GM21737 (cell line): ENCODE measurements around the gene PSMB1.
A peak's percentile ranks its signal among the peaks of the same experiment; 100 is the strongest.

ENCODE experiments used
- ATAC-seq: cut with Tn5 transposase; IDR thresholded peaks from one replicate; pipeline ENCODE4 v1.9.1; 2021; ENCODE audit warnings: mild to moderate bottlenecking, moderate library complexity; ENCODE audit not compliant: unreplicated experiment

PSMB1 gene

DNA sequence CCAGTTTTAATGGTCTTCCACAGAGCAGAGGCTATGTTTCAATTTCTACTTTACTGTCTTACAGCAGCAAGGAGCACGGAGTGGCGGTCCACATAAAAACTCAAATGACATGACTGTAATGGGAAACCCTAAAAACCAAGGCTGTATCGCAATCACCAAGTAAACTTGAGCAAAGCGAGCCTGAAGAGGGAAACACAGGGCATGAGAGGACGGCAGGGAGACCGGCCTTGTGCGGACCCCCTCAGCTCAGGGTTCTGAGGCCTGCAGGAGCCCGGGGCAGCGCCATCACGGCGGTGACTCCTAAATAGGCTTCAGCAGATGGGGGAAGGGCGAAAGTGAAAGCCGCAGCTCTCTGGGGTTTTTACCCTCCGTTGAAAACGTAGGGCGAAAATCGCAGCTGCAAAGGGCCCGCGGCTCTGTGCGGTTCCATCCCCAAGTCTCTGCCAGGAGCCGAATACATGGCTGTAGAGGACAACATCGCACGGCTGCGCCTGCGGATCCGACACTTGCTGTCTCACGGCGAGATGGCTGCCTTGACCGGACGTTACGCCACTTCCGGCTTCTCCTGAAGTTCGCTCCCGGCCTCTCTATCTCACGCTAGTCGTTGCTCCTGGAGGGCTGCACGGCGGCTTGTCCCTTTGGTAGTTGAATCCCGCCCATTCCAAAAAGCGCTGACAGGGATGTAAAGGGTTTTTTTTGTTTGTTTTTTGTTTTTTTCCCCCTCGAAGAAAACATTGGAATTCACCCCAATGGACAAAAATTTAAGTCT, at the start of gene PSMB1:
TSS of gene PSMB1 (minus strand) at position 543 of the 769 bp plus-strand sequence. CDS start at position 478, 65 bp downstream.
- peak; percentile 45 for ATAC-seq

DNA sequence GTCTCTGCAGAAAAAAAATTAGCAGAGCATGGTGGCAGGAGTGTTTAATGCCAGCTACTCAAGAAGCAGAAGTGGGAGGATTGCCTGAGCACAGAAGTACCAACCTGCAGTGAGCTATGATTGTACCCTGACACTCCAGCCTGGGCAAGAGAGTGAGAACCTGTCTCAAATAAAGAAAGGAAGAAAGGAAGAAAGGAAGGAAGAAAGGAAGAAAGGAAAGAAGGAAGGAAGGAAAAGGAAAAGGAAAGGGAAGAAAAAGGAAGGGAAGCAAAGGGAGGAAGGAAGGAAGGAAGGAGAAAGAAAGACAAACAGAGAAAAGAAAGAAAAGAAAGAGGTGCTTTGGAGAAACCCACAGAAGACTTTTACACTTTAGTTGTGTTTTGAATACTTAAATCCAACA, 44.2 kb upstream of the PSMB1 start:
- no peak for ATAC-seq

DNA sequence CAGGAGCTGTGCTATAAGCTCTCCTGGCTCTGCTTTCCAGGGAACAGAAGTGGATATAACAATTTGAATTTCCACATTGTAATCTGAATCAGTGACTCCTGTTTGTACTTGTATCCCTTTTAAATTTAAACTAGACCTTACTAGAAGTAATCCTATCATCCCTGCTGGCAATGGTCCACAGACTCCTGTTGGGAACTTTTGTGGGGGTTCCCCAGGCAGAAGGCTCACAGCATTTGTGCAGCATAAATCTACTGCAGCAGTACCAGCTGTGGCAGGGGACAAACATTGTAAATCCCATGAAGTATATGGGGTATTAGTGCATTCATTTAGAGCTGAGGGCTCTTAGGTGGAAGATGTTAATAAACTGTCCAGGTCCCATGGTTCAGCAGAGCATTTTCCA, 43.3 kb upstream of the PSMB1 start:
- ATAC-seq: no peak

DNA sequence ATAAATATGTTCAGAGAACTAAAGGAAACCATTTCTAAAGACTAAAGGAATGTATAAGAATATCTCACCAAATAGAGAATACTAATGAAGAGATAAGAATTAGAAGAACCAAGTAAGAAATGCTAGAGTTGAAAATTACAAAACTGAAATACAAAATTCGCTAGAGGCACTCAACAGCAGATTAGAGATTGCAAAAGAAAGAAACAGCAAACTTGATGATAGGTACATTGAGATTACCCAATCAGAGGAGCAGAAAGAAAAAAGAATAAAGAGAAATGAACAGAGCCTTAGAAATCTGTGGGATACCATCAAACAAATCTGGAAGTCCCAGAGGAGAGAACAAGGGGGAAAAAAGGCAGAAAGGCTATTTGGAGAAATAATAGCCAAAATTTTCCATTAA, 37.6 kb upstream of the PSMB1 start:
- no peak for ATAC-seq

DNA sequence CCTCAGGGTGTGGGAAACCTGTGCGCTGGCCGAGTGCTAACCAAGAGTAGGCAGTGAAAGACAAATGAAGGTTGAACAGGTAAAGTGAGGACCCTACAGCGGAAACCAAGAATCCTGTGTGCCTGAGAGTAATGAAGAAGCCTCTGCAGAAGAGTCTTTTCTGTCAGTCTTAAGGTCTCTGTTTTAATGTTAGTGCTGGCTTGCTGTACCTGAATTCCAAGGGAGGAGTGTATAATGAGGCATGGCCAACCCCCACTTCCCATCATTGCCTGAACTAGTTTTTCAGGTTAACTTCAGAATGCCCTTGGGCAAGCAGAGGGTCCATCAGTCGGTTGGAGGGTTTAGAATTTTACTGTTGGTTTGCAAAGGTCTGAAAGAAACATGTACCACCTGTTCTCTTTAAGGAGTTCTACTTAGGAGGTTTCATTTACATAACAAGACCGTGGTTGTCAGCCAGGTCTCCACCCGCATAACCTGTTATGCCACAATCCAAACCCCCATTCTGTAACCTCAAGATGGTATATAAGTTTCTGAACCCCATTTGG, 31.9 kb upstream of the PSMB1 start:
- ATAC-seq: peak; percentile 2

DNA sequence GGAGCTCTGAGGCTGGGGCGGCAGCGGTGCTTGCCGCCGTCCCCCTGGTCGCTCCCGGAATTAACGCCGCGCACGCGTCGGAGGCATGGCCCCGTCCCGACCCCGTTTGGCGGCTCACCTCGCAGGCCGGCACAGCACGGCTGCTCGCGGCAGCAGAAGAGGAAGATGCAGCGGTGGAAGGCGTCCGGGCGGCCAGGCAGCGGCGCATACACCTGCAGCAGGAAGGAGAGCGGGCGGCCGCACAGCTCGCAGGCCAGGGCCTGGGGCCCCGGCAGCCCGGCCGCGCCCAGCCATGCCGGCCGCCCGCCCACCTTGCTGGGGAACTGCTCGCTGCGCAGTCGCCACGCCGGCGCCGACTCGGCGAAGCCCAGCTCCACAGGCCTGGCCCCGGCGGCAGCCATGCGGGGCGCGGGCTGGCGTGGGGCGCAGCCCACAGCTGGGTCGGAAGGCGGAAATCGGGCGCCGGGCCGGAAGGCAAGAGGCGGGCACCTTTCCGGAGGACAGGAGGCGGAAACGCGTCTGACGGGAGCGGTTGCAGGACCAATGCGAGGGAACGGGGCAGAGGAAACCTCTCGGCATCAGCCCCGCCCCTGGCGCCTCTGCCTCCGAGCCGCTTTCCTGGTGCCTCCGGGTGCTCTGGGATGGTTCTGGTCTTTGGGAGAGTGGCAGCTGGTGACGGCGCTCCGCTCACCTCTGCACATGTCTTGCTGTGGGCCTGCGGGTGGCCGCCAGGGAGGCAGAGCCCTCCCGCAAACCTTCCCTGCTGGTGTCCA, 31.3 kb upstream of the PSMB1 start, which contains the start of gene PDCD2:
TSS of gene PDCD2 (minus strand) at position 457 of the 773 bp plus-strand sequence. CDS start at position 401, 56 bp downstream.
- ATAC-seq: peak; percentile 98

DNA sequence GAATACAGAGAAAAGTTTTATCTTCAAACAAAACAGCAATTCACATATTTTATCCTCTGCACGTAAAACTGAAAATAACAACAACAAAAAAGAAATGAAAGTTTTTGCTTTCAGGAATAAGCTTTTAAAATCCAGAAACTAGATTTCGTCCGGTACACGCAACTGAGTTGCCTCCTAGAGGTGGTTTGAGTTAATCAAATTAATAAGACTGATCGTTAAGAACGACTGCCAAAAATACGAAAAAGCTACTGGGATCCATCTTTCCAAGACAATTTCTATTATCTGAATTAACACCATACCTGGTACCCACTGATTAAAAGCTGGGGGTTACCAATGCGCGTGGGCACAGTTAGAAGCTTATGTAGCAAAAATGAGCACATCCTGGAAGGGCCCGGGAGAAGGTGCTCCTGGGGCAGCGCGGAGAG, 30.7 kb upstream of the PSMB1 start:
- peak; percentile 1 for ATAC-seq

DNA sequence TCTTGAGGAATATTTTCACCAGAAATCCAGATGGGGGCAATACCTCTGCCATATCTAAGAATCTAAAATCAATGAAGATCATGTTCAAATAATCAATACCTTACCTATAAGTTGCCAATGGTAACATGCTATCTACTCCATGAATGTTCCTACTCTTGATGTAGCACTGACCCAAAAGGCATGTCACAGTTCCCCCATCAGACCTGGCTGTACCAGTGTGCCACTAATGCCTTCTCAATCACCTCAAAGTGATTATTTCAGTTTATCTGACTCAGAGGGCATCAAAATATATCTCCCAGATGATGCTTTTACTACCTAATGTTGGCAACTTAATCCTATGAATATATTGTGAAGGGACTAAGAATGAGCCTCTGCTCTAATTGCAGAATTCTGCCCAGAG, 25.8 kb upstream of the PSMB1 start:
- ATAC-seq: no peak

DNA sequence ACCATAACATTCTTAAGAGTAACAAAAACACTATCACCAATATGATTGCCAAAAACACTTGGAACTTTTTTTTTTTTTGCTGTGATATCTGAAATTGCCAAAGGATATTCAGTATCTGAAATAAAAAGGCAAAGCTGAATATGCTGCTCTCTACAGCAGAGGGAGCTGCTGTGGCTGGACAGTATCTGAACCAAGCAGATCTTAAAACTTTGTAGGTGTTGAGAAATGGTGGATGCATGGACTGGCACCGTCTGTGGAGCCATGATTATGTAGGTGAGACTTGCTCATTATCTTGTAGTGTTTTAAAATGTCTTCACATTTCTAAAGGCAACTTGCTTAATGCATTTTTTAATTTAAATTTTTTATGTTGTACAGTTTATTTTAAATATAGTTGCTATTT, 22.1 kb upstream of the PSMB1 start:
- no peak for ATAC-seq

DNA sequence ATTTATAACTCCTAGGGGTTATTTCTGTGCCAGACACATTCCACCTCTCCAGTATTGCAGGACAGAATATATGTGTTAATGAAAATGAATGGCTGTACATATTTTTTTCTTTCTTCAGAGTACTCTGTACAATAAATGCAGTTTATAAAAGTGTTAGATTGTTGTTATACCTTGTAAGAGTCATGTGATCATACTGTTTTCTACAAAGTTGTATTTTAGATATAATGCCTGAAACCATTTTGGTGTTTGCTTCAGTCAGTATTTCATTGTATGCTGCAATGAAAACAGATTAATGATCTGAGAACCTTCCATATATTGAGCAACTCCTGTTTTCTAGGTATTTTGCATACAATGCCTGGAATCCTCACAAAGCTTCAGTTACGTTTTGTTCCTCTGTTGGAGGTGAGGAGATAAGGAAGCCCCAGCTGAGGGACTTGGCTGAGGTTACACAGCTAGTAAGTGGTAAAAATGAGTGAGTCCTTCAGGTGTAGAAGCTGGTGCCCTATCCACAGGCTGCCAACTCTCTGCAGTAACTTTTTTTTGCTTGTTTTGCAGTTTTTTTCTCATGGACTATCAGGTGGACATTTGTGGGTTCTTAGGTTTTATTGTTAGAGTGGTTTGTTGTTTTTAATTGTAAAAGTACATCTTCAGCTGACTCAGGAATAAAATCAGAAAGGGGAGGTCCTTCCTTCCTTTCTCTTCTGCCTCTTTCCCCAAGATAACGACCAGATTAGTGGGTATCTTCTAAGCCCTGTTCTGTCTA, 19.8 kb upstream of the PSMB1 start:
- no peak for ATAC-seq

DNA sequence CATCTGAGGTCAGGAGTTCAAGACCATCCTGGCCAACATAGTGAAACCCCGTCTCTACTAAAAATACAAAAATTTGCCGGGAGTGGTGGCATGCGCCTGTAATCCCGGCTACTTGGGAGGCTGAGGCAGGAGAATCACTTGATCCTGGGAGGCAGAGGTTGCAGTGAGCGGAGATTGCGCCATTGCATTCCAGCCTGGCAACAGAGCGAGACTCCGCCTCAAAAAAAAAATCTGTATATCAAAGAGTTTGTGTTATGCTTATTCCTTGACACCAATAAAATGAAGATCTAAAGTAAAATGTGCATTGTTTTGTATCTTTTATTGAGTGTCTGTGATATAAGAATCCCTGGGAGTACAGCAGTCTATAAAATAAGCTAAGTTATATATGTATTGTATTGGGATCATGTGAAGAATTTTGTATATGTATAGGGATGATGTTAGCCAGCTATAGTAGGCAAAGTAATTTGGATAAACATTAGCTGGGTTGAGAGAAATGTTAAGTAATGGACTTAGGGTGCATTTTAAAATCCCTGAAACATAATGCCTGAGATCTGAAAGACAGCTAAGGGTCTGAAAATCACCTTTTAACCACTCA, 11.9 kb upstream of the PSMB1 start:
- ATAC-seq: no peak

DNA sequence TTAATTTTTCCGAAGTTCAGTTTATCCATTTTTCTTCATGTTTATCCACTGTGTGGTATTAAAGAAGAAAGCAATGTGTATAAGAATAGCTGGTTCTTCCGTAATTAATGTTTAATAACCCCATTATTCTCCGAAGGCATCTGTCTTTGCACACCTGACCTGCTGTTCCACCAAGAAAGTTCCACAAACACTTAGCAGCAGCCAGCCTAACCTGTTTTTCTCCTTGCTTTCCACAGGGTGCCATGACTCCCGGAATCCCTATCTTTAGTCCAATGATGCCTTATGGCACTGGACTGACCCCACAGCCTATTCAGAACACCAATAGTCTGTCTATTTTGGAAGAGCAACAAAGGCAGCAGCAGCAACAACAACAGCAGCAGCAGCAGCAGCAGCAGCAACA, 8.4 kb upstream of the PSMB1 start:
- ATAC-seq: no peak

DNA sequence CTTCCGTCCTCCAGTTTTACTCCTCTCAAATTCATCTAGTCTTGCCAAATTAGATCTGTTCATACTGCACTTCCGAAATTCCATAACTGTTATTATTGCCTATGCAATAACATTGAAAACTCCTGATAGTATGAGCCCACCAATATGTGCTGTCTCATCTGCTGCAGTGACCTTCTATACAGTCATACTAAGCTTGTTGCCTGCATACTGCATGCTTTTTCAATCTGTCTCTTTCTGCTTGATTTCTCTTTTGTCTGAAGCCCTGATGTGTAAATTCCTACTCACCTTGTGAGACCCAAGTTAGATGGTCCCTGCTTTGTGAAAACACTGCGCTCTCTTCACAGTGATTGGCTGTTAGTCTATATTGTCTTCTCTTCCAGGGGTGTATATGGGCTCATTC, 2.2 kb upstream of the PSMB1 start:
- ATAC-seq: no peak

DNA sequence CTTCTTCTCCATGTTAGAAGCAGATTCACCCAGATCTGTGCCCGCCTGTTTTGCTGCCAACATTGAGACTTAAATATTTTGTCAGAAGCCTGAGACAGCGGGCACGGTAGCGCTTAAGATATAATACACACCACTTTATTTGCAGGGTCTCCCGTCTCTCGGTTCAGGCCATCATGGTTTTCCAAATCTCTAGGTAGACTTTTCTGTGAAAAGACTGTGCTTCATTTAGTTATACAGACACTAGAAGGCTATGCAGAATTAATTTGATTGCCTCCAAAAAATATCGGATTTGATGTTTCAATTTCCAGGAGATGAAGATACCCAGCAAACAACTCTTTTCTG, 1.7 kb upstream of the PSMB1 start:
- ATAC-seq: no peak

DNA sequence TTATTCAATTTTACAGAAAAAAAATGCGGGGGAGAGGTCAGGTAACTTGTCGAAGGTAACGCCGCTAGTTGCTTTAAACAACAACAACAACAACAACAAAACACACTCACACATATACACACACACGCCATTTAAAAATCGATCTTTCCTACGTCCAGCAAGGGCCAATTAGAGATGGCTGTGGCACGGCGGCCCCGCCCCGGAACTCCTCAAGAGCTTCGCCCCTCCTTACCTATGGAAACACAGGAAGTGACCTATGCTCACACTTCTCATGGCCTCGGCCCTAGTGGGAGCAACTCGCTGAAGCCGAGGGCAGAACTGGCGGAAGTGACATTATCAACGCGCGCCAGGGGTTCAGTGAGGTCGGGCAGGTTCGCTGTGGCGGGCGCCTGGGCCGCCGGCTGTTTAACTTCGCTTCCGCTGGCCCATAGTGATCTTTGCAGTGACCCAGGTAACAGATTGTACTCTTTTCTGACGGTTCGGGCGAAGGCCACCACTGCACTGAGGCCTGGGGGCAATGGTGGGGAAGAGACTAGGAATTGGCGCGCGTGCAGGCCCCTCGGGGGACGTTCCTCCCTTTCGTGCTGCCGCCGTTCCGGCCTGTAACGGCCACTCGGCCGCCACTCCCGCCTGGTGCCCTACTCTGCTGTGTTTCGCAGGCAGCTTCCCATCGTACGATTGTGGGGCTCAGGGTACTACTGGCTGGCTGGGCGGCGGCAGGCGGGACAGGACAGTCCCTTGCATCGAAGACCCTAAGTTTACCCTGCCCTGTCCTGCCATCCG, 1.1 kb upstream of the PSMB1 start, which contains the start of gene TBP:
TSS of gene TBP (plus strand) at position 357 of the 783 bp plus-strand sequence. CDS start 2,661 bp downstream, outside the sequence.
- peak; percentile 94 for ATAC-seq

DNA sequence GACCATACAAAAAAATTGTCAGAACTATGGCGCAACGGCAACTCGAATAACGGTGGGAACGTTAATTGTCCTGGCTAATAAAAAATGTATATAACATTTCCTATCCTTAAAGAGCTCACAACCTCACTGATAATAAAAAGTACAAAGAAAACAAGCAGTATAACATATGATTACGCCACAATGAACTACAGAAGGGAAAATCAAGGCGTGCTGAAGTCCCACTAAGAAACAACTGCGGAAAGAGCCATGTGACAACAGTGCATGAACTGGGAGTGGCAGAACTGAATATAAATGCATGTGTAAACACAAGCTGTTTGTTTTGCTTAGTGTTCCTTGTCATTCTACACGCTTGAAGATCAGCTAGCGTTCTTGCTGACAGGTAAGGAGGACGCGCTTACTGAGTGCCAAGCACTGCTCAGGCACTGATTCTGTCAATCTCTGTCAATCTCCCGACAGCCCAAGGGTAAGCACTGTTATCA, 466 bp upstream of the PSMB1 start:
- ATAC-seq: peak; percentile 37

DNA sequence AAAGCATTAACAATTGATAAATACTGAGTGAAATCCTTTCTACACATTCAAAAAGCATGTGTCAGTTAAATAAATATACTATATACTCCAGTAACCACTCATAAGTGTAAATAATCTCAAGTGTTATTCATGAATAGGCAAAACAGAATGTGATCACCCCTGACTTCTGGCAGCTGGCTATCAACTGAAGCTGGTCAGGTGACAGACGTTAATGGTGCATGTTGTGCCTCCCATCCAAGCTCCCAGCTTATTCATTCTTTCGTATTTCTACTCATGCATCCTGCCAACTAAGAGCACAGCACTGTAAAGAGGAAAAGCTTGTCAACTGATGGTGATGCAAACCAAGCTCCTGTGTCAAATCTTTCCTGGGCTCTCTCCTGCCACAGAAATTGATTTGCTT, 7.7 kb downstream of the PSMB1 start:
- ATAC-seq: no peak

DNA sequence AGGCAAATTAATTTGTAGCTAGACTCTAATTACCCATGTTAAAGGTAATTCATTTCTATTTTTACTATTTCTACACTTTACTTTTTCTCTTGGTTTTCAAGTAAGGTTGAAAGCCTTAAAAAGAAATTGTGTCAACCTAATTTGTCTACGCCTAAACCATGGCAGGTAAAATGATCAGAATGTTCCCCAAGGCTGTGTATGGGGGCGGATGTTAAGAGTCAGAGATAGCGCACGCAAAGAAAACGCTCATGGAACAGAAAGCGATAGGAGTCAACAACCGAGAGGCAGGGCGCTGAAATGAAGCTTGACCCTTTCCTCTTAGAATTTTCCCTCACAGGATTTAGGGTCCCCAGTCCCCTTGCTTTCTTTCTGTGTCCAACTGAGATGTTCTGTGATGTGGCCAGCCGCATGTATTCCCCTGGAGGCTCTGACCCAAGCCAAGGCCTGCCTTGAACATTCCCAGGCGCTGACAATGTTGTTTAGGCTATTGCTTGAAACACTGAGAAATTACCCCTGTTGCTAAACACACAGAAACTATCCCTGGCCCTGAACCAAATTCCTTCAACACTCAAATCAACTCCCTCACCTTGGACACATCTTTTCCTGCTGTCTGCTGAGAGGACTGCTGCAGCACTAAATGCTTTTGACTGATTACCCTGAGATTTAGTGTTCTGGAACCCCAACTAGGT, 10.9 kb downstream of the PSMB1 start:
- ATAC-seq: no peak

DNA sequence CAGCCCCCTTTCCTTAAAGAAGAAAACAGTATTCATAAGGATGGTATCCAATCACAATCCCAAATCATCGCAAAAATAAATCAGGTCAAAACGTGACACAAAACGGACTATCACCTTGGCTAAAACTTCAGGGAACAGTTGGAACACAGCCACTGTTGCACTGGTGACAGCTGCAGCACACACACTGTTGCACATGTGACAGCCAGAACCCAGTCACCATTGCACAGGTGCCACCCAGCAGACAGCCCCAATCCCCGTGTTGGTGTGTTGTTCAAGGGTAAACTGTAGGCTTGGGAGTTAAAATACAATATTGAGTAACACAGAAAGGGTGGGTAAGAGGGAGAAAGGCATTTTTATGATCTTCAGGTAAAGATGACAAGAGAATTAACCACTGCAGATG, 15.8 kb downstream of the PSMB1 start:
- no peak for ATAC-seq
